GM18517 (cell line): ENCODE results near the gene GAB2.
"Not testable (repeated sequence)": the region's sequence is repeated elsewhere in the genome, so short reads cannot be mapped to it uniquely, and the experiment has no call there.

ENCODE experiments used
- ATAC-seq: cut with Tn5 transposase; IDR thresholded peaks from one replicate; pipeline ENCODE4 v1.9.1; 2021; ENCODE audit warnings: mild to moderate bottlenecking, moderate library complexity; ENCODE audit not compliant: unreplicated experiment

GAB2 gene

DNA sequence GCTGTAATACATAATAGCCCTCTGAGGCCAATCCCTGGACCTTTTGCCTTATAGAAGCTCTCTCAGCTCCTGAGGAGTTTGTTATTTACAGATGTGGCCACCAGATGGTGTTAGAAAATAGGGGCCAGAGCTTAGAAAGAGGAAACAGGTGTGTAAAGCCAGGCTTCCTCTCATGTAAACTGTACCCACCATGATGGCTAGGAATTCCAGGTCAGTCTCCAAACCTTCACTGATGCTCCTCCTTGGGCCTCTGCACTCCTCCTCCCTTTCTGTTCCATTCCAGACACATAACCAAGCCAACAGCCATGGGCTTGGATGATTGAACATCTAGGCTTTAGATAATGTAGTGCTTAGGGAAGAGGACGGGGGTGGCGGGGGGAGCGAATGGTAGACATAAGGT lies 189.2 kb downstream of the GAB2 start:
- ATAC-seq = peak; percentile 48

DNA sequence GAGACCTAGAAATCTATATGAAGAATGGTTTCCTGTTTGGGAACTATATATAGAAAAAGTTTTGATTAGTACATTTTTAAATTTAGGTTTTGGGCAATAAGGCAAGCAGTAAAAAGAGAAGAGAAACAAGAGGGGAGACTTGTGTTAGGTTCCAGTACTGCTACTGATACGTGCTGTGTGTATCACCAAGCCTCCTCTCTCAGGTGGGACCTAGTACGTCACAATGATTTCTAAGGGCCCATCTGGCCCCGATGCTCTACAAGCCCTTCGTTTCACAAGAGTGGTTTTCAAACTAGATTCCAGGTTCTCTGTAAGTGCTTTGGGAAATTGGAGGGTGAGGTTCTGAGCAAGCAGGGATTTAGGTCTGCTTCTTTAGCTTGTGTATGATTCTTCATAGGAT lies 189.7 kb downstream of the GAB2 start:
- no peak for ATAC-seq

DNA sequence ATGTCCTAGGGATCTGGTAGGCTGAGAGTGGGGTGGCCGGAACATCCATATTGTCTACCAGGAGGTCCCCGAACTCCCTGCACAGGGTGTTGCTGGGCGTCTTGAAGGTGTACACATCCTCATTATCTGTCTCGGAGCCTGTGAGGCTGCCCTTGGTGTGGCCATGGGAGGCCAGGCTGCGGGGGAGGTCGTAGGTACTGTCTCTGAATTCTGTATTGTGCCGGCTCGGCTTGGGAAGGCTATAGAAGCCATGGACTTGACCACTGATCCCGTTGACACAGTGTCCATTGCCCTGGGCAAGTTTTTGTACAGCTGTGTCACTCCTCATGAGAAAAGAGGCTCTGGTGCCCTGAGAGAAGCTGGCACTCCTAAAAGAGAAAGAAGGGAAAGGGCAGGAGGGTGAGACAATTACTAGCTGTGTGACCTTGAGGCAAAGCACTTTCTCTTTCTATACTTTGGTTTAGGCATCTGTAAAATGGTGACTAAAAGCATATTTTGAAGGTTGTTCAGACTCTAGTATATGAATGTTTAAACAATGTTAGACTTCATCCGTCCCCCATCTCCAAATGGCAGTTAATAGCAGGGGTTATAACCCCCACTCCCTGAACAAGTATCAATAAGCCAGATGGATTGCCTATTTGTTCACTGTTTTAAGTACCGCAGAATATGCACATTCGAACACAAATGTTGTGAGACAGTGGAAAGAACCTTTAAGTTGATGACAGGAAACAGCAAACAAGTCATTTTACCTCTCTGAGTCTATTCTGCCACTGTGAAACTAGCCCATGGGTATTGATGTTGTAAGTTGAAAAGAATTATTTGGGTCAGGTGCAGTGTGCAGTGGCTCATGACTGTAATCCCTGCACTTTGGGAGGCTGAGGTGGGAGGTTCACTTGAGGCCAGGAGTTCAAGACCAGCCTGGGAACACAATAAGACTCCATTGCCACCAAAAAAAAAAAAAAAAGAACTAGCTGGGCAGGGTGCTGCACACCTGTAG lies 190.6 kb downstream of the GAB2 start:
- no peak for ATAC-seq

DNA sequence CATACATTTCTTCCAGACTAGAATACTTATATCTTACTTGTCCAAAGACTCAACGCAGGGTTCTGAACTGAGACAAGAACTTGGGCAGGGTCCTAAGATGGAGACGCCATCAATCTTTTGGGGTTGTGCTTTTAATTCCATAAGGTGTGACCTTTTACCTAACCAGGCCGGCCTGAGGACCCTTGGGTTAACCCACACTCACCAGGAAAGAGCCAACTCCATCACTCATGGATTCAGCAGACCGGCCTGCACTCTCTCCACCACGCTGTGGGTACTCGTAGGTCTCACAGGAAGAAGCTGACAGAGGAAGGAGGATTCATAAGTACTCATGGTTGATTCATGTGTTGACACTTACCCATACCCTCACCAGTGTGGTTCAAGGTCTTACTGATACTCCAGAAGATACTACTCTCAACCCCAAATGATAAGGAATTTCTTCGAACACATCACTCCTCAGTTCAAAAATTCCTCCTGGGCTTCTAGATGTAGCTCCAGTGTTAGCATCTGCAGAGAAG lies 192.7 kb downstream of the GAB2 start:
- no peak for ATAC-seq

DNA sequence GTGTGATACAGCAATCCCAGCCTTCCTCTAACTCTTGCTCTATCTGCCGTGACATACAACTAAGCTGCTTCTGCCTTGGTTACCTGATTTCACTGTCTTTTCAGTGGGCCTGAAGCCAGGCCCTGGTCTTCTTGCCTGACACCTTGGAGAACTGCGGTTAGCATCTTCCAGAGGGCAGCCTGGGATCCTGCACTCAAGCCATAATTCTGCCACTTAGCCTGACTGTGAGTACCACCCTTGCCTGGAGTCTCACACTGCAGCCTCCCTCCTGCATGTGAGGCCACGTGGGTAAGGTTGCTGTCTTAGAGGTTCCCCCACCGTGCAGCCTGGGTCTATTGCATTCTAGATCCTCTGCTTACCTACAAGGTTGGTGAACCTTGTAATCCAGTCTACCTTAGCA lies 193.1 kb downstream of the GAB2 start:
- ATAC-seq = no peak

DNA sequence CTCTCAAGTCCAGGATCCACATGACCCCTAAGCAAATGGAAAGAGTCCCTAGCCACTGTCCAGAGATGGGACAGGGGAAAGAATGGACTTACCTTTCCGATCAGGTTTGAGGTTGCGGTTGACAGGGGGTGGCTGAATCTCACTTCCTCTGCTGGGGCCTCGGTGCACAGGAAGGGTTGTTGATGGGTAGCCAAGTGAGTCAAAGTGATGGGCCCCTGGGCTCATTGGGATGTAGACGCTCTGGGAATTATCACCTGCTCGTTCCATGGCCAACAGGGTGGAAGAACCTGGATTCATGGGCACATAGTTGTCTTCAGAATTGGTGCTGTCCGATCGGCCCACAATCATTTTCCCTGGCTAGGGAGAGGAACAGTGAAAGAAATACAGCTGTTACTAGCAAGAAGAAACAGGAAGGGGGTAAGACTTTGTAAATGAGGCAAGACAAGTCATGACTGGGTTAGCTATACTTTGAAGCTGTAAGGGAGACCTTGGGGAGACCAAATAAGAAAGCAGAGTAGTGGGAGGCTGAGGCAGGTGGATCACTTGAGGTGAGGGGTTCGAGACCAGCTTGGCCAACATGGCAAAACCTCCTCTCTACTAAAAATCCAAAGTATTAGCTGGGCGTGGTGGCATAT lies 194.2 kb downstream of the GAB2 start:
- ATAC-seq = peak; percentile 76

DNA sequence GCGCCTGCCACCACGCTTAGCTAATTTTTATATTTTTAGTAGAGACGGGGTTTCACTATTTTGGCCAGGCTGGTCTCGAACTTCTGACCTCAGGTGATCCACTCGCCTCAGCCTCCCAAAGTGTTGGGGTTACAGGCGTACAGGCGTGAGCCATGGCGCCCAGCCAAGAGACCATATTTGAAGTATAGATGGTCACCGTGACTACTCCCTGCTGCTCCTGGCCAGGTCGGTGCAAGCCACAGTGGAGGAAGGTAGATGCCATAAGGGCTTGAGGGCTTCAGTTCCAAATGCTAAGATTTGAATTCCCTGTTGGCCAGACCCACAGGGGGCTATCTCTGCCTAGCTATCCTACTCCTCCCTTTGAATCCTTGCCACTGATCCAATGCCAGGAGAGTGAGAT lies 194.9 kb downstream of the GAB2 start:
- ATAC-seq = not testable (repeated sequence)

DNA sequence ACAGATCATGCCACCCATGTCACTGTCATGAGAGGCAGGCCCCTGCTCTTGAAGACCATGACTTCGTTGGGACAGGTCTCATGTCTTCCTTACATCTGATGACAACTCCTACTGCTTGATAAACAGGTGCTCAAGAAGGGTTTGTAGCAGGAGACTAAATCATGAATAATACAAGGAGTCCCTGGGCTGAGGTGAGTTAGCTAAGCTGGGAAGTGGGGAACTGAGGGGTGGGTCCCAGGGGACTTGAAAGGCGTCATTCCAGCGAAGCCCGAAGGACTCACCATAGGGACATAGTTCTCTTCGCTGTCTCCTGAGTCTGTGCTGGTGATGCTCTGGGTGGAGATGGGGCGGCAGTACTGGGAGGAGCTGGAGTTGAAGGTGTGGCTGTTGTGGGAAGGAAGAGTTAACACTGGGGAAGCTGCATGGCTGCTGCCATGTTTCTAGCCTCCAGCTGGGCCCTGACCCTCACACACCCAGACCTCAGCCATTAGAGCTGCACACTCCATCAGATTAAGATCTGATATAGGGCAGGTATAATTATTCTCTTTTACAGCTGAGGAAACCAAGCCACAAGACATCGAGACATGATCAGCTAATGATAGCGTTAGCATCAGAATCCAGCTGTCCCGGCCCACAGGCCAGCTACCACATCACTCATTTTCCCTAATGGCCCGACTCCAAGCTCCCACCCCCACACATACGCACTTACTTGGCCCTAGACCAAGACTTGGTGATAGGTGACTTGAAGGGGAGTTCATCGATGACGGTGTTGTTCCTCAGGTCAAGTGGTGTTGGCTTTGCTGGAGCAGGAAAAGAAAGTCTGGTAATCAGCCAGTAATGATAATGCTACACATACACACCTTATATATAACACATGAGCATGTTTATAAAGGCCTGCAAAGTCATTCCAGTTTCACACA lies 196.0 kb downstream of the GAB2 start:
- ATAC-seq = no peak

DNA sequence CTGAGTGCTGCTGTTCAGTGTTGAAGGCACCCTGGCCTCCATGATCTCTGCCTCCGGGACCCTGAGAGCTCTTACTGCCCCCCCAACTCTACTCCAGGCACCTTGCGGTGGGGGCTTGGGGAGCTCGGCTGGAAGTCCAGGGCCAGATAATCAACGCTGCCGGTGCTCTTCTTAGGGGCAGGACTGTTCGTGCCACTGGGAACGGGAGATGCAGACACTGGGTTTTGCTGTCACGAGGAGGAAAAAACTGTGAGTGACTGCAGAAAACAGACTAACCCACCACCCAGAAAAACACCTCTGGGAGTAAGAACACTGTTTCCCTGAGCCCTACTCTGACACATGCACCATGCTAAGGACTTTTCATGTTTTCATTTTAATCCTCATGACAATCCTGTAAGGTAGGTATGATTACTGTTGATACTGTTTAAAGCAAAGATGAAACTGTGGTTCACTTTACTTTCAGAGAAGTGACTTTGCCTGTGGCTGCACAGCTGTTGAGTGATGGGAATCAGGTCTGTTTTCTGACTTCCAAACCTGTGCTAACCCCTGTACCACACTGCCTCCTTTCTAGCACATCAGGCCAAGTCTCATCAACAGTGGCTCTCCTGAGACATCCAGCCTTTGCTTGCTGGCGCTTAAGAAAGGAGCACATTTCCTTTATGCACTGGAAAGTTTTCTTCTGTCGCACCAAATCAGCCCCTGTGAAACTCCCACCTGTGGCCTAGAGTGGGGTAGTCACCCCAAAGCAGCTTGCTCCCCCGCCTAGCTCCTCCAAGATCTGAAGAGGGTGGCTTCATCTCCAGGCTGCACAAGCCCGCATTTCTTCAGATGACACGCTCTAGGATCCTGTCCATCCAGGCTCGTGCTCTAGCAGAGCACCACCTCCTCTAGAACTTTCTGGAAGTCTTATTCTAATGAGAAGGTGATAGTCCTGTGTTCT lies 197.1 kb downstream of the GAB2 start:
- no peak for ATAC-seq

DNA sequence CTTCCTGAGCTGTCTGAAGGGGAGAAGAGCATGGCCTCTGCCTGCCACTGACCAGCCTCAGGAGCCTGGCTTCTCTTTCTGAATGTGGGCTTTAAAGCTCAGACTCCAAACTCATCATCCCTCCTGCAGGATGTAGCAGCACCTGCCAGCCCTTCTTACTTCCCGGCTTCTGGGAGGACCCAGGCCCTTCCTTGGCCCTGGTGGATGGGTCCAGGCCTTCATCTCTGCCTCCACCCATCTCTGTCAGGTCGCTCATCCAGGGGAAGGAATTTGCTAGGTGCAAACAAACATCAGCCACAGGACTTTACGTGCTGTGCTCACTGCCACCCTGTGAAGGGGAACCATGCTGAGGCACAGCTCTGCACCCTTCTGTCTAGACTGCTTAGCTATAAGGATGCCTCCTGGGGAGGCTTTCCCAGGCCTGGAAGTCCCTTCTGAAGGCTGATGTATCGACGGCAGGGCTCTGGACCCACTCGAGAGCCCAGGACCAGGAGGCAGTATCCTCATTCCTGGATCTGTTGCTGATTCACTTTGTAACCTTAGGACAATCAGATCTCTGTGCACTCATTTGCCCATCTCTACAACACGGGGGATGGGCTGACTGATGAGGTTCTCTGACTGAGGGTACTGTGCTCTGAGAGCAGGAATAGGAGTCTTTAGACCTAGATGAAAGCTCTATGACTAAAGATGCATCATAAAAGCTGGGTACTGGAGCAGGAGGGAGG lies 198.0 kb downstream of the GAB2 start:
- ATAC-seq = no peak

DNA sequence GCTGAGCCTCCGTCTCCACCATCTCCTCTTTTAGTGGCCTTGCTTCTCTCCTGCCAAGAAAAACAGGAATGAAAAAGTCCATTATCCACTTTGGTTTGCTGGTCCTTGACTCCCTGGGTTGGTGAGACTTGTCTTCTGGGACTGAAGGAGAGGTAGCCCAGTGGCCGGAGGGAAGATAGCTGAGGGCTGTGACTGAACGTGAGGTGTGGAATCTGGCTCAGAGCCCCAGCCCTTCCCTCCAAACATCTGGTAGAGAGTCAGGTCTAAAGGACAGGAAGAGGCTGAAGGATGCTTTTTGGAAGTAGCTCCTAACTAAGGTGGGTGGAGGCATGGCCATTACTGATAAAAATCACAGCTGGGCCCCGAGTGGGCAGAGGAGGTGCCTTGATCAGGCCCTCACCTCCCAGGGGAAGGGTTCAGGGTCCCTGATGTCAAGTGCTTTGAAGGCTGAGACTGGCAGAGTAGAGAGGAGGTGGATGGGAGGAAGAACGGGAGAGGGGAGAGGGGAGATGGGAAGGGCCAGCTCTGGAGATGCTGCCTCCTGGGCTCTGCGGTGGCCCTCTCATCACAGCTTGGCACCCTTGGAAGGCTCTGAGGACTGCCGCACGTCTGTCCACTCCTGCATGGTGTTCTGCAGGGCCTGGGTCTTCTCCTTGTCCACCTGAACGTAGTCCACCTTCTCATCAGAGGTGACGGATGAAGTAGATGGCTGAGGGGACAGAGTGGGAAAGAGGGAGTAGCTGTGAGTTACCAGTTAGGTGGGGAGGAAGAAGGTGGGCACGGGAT lies 198.7 kb downstream of the GAB2 start:
- ATAC-seq = no peak

DNA sequence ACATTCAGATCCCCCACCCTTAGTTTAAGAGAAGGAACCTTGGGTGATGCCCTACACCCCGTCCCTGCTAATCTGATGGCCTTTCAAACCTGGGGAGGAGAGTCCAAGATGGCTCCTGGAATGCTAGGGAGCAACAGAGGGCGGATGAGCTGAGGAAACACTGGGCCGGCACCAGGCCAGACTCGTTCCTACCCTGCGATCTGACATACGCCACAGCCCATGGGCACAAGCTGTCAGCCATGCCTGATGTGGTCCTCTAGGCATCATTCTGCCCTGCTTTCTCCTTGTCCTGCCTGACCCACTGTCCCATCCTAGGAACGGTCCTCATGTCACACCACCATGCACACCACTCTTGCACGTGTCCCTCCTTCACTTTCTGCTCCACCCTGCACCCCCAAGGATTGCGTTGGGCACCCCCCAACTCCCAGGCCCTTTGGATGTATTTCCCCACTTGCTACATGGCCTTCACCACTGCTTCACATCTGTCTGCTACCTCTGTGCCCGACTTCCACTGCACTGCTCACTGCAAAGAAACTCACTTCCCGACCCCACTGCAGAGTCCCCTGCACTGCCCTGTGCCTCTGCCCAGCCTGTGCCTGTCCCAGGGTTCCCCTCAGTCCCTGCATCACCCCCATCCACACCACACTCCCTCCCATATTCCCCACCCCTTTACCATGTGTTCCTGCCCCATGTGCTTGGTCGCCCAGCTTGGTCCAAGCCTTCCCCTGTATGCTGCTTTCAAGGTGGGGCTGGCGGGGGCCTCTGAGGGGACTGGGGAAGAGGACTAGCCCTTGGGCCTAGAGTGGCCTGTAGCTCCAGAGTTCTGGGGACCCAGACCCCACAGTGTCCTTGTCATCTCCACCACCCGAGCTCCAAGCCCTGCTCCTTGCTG lies 199.7 kb downstream of the GAB2 start:
- ATAC-seq = no peak

DNA sequence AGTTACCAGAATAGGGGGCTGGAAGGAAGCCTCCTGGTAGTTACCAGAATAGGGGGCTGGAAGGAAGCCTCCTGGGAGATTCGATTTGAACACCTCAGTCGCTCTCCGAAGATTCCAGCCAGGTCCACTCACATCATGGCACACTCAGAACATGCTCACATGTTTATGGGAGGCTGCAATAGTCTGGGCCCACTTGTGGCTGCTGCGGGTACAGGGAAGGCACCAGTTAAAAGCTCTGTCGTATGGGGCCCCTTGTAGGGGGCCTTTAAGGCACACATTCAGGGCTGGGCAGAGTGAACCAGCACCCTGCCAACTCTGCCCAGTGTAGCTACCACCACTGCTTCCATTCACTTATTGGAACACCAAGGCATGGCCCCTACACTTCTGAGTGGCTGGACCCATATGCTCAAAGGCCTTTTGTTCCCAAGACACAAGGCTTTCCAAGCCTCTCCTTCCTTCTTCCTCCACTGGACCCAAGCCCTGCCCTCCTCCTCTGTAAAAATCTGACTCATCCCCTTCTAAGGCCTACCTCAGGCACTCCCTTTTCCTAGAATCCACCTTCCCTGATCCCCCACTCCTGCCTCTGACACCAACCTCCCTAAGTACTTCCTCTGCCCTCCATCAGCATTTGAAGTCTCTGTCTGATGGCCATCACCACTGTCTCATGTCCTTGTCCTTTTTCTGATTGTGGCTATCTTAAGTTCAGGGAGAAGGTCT lies 200.9 kb downstream of the GAB2 start:
- ATAC-seq = no peak

DNA sequence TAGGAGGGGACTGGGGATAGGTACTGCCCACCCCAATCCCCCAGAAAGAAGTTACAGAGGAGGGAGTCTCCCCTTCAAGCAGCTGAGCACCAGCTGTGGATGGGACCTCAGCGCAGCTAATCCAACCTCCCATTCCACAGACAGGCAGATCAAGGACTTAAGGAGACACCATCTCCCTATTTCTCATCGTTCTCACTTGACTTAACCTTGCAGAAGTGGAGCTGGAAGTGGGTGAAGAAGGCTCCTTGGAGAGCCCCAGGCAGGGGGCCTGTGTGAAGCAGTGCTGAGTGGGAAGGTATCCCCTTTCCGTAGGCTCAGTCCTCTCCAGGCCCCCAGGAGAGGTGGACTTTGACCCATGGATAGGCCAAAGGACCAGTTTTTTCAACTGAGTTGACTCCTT lies 201.6 kb downstream of the GAB2 start:
- ATAC-seq = no peak

DNA sequence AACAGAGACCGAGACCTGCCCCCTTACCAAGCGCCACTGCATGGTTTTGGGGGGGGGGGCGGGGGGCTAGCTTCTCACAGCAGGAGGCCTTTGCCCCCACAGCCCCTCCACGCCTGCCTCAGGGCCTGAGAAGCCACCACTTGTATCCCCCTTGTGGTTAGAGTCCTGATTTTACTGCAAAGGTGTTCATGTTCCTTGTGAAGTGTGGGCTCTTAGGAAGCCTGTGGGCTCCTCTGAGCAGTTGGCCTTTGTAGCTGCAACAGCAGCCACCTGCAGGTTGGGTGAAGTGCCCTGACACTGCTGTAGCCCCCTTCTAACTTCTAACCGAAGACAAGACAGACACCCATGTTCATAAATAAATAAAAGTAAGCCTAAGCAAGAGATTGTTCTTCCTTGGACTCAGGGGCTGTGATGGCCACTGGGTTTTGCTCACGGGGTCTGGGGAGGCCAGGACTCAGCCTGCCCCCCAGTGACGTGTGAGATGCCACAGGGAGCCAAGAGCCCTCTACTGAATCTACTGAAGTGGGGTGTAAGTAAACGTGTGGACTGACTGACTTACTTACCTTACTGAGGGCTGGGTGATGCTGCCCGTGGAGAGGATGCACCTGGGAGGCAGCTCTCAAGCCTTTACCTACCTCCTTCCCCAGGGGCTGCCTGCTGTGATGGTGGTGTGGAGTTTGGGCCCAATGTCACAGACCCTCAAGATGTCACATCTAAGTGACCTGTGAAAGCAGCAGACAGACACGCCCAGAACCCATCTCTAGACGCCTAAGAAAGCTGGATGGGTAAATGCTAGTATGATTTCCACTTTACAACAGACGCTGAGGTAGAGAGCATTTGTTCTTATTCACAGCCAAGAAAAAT lies 203.1 kb downstream of the GAB2 start:
- ATAC-seq = no peak
